Stimulated activated CD8-positive, alpha-beta memory T cell treated with anti-CD3 and anti-CD28 coated beads, Interleukin-12 subunit alpha, Interleukin-12 subunit beta, amount 100 ng/mL, for 4 hours (primary cell): ENCODE measurements around the gene NF1.
A peak's percentile ranks its signal among the peaks of the same experiment; 100 is the strongest.
"Not testable (repeated sequence)": the region's sequence is repeated elsewhere in the genome, so short reads cannot be mapped to it uniquely, and the experiment has no call there.

Experiments used
- DNase-seq: peaks from one replicate; pipeline ENCODE4 v3.0.0-alpha.2; 2020; ENCODE audit warnings: low read depth

NF1 gene

DNA sequence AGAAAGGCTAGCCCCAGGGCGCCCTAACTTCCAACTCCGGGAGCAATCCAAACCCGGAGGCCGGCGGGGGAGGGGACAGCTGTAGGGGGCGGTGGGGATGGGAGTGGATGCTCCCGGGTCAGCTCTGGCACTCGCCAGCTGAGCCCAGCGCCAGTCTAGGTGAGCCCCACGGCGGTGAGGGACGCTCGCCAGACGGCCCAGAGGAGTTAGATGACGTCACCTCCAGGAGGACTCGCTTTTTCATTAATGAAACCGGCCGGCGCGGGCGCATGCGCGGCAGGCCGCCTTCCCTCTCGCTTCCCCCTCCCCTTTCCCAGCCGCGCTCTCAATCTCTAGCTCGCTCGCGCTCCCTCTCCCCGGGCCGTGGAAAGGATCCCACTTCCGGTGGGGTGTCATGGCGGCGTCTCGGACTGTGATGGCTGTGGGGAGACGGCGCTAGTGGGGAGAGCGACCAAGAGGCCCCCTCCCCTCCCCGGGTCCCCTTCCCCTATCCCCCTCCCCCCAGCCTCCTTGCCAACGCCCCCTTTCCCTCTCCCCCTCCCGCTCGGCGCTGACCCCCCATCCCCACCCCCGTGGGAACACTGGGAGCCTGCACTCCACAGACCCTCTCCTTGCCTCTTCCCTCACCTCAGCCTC, at the start of gene NF1:
NF1 (plus strand) TSS at position 378 of the 636 bp plus-strand sequence. CDS start 333 bp downstream, outside the sequence.
- peak; percentile 79 for DNase-seq

- not testable (repeated sequence) for DNase-seq
These were observed 47.8 kb upstream of the NF1 start for GRCh38 chr17:31046856-31047425.

GRCh38 chr17:31048142-31048541, 46.6 kb upstream of the NF1 start:
- DNase-seq: no peak

GRCh38 chr17:31048780-31049179, 46.0 kb upstream of the NF1 start:
- DNase-seq: no peak

DNA sequence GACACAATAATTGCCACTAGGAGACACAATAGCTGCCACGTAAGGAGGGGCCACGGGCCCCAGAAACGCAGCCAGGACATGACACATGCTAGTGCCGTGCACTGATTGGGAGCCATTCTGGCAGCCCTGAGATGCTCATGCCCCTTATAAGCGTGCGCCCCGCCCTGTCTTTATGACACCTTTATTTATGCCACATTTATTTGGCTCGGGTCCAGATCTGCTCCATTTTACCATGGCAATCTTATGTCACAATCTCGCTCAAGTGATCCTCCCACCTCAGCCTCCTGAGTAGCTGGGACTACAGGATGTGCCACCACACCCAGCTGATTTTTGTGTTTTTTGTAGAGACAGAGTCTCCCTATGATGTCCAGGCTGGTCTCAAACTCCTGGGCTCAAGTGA, 43.8 kb upstream of the NF1 start:
- DNase-seq: no peak

GRCh38 chr17:31051506-31051905, 43.3 kb upstream of the NF1 start:
- no peak for DNase-seq

- DNase-seq: no peak
These were observed 42.4 kb upstream of the NF1 start for GRCh38 chr17:31052187-31052889.

DNA sequence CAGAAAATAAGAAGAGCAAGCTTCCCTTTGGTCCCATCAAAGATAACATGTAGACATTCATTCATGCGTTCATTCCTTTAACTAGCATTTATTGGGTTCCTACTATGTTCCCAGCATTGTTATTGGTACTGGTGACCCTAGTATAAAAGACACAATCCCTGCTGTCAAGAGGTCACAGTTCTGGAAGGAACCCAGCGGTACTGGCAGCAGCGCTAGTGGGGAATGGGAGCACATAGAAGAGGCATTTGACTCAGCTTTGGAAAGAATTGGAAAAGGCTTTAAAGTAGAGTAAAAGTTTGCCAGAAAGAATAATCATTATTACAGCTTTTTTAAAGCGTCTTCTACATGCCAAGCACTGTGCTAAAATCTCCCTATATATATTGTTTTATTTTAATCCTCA, 41.7 kb upstream of the NF1 start:
- no peak for DNase-seq

DNA sequence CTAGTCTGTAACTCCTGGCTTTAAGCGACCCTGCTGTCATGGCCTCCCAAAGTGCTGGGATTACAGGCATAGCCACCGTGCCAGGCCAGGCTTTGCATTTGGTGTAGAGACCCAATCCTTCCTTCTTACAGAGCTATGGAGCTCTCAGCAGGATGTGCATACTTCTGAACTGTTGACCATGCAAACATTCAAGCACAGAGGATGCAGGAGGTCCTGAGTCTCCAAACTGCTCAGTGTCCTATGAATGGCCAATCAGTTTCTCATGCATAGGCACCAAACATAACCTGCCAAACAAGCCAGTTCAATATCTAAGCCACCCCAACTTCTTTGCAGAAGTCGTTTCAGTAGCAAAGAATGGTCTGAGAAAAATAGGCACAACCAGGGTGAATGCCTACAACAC, 40.0 kb upstream of the NF1 start:
- DNase-seq: no peak

DNA sequence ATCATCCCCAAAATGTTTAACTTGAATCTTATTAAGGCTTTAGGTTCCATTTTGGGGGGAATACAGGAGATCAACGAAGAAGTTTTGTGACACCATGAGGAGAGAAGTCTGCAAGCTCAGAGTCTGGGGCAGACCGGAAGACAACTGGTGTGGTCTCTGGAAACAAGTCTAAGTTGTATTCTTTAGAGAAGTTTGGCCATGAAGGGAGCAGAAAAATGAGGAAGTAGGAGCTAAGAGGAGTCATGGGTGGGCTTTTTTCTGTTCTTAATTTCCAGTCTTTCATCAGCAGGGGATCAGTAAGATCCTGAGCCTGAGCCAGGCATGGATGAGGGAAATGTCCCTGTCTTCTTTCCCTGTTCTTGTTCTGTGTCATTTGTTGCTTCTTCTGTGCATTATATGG, 35.8 kb upstream of the NF1 start:
- no peak for DNase-seq

- no peak for DNase-seq
These were observed 33.8 kb upstream of the NF1 start for GRCh38 chr17:31060791-31061550.

DNA sequence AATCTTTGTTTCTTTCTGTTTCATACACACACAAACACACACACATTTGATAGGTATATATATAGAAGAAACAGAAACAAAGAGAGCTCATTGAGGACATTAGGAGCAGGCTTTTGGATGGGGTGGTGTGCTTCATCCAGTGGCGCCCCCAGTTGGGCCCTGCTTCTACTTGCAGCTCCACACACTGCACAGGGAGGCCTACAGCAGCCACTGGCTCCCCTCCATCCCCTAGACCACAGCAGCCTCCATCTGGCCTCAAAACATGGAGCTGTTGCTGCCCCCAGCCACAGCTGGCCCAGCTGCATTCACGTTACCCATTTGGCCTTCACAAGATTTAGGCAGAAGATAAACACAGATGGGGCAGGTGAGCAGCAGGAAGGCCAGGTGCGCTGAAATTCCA, 33.1 kb upstream of the NF1 start:
- DNase-seq: no peak

- DNase-seq: no peak
These were observed 32.4 kb upstream of the NF1 start for GRCh38 chr17:31062346-31062745.

GRCh38 chr17:31064707-31065106, 30.1 kb upstream of the NF1 start:
- DNase-seq: no peak

- no peak for DNase-seq
These were observed 27.0 kb upstream of the NF1 start for GRCh38 chr17:31067691-31068184.

GRCh38 chr17:31068291-31068690, 26.5 kb upstream of the NF1 start:
- DNase-seq: no peak

GRCh38 chr17:31072186-31072585, 22.6 kb upstream of the NF1 start:
- no peak for DNase-seq

- no peak for DNase-seq
These were observed 21.4 kb upstream of the NF1 start for GRCh38 chr17:31073411-31073810.

DNA sequence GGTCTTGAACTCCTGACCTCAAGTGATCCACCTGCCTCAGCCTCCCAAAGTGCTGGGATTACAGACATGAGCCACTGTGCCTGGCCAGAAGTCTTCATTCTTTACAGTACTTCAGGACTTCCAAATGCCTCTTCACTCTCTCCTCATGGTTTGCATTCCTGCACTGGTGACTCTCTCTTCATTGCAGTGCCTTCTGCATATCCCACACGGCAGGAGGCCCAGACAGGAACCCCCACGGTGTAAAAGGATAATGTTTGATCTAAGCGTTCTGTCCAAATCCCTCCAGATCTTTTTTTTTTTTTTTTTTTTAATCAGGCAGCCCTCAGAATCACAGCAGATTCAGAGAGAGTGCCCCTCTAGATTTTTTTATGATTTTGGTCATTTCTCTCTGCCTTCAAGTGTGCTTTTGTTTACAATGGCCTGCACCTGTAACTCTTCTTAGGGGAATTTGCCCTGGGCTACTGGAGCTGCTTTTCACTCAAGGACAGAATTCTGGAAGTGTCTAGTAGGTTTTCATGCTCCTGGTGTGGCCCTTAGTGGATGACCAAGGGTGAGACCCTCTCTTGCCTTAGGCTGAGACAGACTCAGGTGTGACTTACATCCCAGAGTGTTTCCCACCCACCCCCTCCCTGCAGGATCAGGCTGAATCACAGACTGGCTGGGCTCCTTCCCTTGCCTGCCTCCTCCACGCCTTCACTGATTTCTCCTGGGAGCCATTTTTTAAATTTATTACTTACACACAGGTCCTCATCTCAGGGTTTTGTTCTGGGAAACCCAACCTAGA, 19.8 kb upstream of the NF1 start:
- no peak for DNase-seq

GRCh38 chr17:31078290-31078689, 16.5 kb upstream of the NF1 start:
- no peak for DNase-seq

GRCh38 chr17:31079731-31080130, 15.0 kb upstream of the NF1 start:
- no peak for DNase-seq

DNA sequence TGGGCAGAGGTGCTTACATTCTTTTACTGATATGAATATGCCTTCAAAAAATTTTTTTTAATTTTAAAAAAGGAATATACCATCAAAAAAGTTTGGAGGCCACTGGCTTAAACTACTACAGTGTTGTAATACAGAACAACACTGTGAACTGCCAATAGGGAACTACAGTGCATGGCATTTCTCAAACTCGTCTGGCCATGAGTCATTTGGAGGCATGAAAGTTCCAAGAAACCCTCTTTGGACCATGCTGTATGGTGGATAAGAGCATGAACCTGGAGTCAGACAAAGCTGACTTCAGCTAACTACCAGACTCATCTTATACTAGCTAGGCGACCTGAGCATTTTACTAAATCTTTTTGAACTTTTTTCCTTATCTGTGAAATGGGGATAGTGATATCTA, 9.2 kb upstream of the NF1 start:
- DNase-seq: no peak
